ENCODE data around the gene HOXD13.

HOXD13 gene

GRCh38 chr2:176106581-176107539 lies 14.3 kb downstream of the HOXD13 start, which contains the start of gene HOXD11:
TSS of gene HOXD11 (plus strand) at chr2:176107280. CDS start at chr2:176107356, 76 bp downstream.
- no peak for DNase-seq

DNA sequence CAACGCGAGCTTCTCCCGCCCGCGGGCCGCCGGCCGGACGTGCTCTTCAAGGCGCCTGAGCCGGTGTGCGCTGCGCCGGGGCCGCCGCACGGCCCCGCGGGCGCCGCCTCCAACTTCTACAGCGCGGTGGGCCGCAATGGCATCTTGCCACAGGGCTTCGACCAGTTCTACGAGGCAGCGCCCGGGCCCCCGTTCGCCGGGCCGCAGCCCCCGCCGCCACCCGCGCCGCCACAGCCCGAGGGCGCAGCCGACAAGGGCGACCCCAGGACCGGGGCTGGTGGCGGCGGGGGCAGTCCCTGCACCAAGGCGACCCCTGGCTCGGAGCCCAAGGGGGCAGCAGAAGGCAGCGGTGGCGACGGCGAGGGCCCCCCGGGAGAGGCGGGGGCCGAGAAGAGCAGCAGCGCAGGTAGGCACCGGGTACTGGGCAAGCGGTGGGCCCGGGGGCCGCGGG lies 15.2 kb downstream of the HOXD13 start:
- no peak for DNase-seq

GRCh38 chr2:176109192-176109901 lies 16.8 kb downstream of the HOXD13 start:
- no peak for DNase-seq

- DNase-seq: no peak
These were observed 17.4 kb downstream of the HOXD13 start for GRCh38 chr2:176109946-176110345.

DNA sequence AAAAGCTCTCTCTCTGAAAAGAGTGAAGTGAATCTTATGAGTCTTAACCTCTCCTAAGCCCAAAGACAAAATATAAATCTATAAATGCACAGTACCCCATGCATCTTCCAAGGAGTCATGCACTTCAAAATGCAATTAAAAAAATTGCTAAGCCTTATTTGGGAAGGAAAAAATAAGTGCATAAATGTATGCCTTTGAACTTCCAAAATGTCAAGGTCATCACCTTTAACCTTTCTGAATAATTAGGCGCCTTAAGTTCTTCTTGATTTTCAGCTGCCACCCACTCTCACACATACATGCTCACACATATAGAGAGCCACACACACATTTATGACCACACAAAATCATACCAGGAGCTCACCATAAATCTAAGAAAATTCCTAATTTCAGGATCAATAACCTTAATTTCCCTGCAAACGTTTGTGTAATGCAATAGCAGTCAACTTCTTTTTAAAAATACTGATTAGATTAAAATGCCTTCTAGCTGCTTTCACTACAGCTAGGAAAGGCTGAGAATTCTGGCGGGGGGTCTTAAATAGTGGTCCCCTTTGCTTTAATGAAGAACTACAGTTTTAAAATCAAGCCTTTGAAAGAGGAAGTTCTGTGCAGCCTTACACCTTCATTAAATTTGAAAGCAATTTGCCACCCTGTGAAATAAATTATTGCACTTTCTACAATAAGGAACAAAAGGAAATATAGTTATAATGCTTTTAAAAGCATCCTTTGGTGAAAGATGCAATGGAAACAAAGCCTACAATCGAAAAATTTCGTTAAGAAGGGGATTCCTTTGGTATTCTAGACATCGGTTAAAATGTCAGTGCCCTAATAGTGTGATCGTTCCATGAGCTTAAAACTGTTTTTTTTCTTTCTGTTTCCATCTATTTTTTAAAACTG lies 18.1 kb downstream of the HOXD13 start:
- DNase-seq: no peak

GRCh38 chr2:176111309-176111663 lies 18.8 kb downstream of the HOXD13 start:
- no peak for DNase-seq

DNA sequence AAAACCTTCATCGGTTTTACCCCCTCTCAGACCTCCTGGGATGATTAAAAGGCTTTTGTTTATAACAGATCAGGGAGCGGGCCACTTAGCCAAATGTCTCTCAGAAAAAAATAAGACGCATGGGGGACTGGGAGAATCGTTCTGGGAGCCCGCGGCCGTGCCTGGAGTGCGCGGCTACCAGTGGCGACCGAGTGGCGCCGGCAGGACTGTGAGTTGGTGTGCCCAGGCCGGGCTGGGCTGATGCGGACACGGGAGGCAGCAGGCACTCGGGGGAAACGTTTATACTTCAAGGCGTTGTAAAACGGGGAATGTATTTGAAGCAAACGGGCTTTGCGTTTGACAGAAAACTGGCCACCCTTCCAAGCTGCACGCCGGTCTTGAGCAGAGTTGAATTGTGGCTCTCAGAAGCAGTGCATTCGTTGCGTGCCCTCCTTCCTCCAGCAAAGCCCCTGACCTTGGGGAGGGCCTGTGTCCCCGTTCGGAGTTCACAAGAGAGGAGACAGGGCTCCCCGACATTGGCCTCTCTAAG lies 19.4 kb downstream of the HOXD13 start:
- no peak for DNase-seq

DNA sequence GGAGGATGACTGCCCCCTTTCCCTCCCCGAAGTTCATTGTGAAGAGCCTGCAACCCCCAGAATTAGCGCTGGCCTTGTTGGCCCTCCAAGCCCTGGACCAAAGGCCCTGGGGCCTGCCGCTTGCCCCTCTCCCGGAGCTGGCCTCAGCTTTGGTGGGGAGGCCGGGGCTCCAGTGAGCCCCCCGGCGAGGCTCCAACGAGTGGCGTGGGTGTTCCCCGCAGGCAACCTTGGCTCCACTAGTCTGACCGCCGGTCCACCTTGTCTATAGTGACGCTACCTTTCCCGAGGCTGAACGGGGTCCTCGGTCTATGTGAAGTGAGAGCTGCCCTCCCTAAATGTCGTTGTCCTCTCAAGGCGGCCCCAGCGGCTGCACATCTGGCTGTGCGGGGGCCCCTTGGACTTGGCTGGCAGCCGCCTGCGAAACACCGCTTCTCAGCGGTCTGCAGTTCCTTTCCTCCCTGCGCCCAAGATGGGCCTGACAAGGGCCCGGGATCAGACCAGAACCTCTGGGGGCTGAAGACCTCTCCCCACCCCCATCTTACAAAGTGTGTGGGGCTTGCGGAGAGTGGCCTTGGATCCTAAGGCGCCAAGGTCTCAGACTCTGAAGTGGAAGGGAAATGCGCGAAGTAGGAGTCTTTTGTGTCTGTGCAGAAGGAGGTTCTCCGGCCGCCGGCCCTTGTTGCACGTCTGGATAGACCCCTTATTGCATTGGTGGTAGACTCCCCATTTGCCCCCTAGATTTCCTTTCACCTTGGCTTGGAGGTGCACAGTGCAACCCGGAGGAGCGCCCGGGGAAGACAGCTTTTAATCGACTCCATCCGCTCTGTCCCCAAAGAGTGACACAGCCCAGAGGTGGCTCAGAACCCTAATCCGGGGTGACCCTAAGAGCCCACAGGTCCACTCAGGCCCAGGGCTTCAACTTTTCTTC lies 20.1 kb downstream of the HOXD13 start:
- DNase-seq: no peak

DNA sequence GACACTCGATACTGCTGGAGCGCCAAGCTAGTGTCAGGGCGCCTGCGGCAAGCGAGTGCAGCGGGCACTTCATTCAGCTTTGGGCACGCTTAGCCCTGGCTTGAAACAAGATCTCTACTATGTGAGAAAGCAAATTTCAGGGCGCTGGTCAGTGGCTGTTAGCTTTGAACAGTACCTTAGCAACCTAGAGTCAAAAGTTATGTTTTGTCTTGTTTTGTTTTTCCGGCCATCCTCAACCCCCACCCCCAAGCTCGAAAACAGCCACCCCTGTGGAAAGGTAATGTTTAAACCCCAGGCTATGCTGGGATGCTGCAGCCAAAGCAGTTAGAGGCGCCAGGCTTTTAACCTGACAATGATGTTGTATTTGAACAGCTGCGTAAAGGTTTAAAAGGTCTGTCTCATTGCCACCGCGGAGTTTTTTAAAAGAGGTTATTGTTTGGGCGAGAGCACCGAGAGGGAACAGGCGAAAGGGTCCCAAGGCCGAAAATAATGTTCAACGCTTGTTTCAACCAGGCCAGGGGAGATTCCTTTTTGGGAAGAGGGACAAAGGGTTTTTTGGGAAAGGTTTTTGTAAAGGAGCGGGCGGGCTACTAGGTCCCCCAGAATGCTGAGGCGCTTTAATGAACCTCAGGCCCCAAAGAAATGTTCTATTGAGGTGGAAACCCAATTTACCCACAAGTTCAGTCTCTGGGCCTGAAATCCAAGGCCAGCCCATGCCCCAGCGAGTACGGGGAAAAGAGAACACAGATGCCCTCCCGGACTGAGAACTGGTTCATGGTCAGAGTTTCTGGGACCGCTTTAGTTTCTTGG lies 21.8 kb downstream of the HOXD13 start:
- no peak for DNase-seq

DNA sequence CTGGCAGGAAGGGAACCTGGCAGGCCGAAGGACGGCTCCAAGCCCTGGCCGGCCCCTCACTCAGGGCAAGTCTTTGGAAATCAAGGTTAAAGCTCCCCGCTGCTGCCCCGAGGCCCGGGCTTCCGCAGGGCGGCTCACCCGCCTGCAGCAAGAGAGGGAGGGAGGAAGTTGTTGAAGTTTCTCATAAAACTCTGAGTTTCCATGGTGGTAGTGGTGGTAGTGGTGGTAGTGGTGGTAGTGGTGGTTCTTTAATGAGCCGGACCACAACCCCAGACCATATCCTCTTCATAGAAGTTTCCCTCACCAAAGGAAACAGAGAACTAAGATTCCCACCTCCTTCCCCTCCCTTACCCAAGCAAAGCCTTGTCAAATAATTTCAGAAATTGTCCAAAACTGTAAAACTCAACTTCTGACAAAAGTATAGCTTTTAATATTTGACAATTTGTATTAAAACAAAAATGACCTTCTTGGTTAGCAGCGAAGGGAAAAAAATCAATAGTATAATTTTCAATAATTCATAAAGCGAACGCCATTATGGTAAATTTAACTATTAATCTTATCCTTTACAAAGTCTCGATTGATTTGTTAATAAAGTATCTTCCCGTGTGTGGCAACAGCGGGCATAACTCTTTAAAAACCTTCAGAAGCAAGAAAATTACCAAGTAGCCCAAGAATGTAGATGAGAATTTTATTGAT lies 22.6 kb downstream of the HOXD13 start:
- DNase-seq: no peak

DNA sequence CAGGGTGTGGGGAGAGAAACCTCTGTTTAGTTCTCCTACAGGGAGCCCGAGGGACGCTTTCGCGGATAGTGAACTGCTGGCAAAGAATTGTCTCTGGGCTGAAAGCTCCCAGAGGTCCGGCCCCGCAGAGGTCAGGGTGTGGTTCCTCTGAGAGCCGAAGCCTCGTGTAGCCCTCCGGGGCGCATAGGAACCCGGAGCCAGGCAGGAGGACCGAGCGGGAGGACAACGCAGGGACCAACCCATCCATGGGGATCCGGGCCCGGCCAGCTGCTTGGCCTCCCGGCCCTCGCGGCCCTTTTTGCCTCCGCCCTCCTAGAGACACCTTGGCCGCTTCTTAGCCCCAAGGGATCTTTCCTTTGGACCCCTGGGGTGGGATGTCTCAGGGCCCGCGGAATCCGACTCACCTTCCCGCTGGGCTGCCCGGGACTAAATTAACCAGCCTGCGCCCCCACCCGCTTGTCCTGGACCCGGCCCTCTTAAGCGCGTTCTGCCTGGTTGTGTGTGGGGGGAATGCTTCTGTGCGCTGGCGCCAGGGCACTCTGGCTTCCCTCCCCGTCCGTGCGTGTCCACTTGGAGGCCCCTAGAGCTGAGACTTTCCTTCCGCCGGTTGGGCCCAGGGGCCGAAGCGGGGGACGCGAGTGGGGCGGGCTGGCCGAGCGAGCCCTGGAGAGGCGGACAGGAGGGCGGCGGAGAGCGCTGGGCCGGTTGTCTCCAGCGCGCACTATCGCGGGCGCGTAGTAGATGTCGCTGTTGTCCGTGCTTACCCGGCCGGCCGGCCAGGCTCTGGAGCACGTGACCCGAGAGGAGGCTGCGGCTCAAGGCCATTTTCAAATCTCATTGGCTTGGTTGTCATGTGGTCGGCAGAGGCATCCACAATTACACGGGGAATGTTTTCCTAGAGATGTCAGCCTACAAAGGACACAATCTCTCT lies 23.6 kb downstream of the HOXD13 start, which contains the start of gene HOXD10:
Gene HOXD10, plus strand, starts transcription at position 896 of the 931 bp plus-strand sequence. CDS start 56 bp downstream, outside the sequence.
- no peak for DNase-seq

DNA sequence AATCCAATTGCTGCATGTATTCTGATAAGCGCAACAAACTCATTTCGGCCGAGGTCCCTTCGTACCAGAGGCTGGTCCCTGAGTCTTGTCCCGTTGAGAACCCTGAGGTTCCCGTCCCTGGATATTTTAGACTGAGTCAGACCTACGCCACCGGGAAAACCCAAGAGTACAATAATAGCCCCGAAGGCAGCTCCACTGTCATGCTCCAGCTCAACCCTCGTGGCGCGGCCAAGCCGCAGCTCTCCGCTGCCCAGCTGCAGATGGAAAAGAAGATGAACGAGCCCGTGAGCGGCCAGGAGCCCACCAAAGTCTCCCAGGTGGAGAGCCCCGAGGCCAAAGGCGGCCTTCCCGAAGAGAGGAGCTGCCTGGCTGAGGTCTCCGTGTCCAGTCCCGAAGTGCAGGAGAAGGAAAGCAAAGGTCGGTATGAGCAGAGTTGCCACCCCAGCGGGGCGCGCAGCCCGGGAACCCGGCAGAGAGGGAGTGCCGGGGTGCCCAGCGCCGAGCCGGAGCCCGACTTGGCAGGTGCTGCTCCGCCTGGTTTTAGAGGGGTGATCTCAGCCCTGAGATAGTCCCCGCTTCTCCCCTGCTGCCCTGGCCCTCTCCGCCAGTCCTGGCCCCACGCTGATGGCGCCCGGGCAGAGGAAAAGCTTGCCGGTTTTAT lies 24.8 kb downstream of the HOXD13 start:
- no peak for DNase-seq

DNA sequence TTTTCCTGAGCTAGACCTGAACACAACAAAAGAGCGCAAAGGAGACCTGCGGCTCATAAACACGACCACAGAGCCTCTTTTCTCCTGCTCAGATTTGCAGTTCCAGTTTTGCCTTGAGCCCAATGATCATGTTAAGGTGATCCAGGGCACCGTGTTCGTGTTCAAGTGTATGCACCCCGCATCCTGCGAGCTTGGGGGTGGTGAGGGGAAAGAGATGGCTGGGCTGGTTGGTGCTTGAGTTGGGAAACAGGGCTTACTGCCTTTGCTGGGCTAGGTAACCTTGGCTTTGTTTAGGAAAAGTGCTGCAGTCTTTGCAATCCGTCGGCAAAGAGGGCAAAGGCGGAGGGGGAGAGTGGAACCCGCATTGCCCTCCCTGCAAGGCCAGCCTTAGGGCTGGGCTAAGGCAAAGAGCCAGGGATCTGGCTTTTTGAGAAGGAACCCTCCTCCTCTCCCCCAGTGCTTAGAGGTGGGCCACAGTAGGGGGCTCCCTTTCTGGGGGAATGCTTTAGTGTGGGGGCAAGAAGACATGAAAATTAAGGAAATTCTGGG lies 25.4 kb downstream of the HOXD13 start:
- DNase-seq: no peak

DNA sequence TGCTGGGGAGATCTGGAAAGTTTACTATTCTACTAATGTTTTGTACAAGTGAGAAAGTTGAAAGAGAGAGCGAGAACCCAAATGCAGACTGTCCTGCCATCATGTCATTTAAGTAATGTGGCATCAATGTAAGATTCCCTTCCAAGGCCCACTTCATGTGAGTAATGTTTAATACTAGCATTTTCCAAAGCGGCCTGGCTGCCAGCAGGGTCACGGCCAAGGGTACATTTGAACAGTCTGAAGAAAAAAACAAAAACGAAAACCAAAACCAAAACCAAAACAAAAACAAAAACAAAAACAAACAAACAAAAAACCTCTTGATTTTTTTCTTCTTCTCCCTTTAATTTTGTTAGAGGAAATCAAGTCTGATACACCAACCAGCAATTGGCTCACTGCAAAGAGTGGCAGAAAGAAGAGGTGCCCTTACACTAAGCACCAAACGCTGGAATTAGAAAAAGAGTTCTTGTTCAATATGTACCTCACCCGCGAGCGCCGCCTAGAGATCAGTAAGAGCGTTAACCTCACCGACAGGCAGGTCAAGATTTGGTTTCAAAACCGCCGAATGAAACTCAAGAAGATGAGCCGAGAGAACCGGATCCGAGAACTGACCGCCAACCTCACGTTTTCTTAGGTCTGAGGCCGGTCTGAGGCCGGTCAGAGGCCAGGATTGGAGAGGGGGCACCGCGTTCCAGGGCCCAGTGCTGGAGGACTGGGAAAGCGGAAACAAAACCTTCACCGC lies 26.2 kb downstream of the HOXD13 start:
- DNase-seq: peak; percentile 32

DNA sequence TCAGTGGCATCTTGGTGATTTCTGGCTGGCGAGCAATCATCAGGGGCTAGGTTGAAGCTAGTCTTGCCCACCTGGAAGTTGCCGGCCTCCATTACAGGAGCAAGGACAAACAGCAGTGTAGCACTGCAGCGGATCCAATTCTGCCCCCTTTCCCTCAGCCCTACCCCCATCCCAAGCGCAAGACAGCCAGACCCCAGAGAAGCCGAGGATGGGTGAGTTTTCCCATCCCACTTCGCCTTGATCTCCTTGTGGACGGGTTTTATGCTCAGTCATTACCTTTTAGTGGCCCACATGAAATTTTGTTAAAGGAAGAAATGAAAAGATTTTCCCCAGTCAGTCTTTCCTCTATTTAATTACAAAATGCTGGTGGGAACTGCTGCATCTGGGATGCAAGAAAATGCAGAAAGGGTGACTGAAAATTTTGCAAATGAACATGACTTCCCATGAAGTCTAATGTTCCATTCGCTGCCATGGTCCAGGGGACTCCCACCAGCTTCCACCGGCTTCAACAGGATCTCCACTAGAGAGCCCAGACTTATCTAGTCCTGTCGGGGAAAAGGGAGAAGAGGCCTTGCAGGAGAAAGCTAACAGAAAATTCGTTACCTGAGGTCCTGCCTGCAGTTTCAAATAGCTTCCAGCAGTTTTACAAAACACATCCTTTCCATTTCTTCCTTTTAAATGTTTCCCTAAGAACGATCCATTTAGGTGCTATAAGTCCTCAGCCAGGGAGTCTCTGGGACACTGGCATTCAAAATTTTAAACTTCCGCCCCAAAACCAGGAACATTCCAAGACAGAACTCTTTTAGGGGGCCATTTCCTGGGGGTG lies 28.1 kb downstream of the HOXD13 start:
- DNase-seq: no peak
